Fibroblast of skin of right biceps (primary cell): ENCODE results near the gene CAPN6.
A peak's percentile ranks its signal among the peaks of the same experiment; 100 is the strongest.

Source experiments
- DNase-seq: peaks from one replicate; pipeline ENCODE4 v3.0.0-alpha.2; 2013

CAPN6 gene, protein sequence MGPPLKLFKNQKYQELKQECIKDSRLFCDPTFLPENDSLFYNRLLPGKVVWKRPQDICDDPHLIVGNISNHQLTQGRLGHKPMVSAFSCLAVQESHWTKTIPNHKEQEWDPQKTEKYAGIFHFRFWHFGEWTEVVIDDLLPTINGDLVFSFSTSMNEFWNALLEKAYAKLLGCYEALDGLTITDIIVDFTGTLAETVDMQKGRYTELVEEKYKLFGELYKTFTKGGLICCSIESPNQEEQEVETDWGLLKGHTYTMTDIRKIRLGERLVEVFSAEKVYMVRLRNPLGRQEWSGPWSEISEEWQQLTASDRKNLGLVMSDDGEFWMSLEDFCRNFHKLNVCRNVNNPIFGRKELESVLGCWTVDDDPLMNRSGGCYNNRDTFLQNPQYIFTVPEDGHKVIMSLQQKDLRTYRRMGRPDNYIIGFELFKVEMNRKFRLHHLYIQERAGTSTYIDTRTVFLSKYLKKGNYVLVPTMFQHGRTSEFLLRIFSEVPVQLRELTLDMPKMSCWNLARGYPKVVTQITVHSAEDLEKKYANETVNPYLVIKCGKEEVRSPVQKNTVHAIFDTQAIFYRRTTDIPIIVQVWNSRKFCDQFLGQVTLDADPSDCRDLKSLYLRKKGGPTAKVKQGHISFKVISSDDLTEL

DNA sequence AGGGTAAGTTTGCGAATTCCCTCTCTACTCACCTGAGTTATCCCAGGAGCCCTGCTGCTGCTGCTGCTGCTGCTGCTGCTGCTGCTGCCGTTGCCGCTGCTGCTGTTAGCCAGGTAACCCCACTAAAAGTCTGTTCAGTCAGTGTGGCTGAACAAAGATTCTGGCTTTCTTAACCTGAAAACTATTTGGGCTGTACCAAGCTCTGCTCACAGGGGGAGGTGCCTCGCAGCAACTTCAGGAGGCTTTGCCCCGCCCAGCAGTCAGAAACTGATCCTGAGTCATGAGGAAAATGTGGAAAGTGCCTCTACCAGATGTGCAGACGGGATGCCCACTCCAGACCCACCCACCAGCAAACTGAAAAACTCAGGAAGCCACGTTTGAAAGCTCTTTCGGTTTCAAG is at the start of gene CAPN6:
TSS of gene CAPN6 (minus strand) at position 145 of the 400 bp plus-strand sequence. CDS start 6,547 bp downstream, outside the sequence.
- peak; percentile 13 for DNase-seq

DNA sequence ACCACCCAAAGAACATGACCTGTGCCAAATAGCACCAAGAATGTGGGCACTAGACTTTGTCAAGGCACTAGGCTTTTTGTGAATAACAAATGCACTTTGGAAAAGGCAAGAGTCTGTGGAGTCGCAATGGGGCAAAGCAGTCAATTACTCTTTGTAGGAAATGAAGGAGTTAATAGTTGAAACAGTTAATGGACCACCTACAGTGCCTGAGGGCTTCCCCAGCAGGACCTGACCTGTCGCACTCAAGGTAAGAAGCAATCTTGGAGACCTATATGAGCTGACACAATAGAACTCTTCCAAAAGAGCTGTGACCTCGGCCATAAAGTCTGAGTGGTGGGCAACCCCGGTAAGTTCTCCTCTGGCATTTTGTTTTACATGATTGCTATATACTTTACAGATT is 49.2 kb upstream of the CAPN6 start:
- DNase-seq: no peak

DNA sequence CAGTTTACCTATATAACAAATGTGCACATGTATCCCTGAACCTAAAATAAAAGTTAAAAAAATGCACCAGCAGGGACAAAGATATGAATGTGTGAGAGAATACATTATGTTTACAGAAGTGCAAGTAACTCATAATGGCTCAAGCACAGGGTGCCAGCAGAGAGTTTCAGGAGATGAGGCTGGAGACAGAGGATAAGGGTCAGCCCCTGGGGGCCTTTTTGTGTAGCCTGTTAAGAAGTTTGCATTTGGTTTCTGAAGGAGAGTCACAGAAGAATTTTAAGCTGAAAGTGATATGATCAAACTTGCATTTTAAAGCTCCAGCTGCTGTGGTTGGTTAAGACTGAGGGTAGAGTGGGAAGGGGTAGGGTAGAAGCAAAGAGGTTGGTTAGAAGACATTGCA is 48.6 kb upstream of the CAPN6 start:
- DNase-seq: no peak

DNA sequence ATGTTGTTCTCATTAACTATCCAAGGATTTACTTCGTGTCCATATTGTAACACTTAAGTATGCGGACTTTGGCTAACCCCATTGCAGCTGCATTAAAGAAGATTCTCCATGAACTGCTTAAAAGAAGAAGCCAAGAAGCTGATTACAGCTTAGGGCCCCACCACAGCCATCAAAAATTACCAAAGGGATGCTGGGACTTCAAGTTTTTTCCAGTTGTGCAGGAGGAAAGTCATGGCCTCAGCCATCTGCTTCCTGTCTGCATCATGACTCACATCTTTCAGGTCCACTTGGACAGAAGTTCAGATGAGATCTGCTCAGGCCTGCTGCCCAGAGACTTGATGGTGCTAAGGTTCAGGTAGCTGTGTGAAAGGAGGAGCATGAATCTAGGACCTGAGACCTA is 38.8 kb upstream of the CAPN6 start:
- no peak for DNase-seq

DNA sequence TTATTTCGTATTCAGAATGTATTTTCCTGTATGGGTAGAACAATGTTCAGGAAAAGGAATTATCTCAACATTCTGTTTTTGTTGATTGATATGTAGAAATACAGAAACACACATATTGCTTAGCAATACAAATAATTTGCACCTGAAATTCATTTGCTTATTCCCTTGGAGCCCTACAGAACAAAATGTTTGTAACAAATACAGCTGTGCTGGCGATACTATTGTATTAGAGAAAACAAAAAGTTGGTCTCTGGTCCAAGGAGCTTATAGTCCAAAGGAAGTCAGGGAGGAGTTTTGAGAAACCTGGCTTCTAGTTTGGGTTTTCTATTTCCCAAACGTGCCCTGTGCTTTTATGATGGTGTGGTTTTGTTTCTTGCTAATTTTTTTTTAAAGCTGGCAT is 37.8 kb upstream of the CAPN6 start:
- no peak for DNase-seq

DNA sequence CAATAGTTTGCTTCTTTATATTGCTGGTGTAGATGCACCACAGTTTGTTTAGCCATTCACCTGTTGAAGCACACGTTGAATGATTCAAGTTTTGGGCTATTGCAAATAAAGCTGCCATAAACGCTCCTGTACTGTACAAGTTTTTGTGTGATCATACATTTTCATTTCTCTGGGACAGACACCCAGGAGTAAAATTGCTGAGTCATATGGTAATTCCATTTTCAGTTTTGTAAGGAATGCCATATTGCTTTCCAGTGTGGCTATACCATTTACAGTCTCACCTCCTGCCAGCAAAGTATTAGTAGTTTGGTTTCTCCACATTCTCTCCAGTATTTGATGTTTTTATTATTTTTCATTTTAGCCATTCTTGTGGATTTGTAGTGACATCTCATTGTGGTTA is 32.0 kb upstream of the CAPN6 start:
- no peak for DNase-seq

DNA sequence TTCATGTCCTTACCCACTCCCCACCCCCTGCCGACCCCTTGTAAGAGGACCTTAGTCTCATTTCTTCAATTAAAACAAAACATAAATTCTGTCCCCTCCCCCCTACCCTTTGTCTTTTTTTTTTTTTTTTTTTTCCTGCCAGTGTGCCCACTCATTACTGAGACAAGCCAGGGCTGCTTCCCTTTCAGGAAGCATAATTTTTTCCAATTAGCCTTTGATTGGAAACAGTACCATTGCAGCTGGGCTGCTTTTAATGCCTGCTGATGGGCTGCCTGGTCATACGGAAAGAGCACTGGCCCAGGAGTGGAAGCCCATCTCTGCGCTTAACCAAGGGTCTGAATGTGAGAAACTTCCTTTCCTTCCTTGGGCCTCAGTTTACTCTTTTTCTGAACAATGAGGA is 18.6 kb upstream of the CAPN6 start:
- DNase-seq: no peak

DNA sequence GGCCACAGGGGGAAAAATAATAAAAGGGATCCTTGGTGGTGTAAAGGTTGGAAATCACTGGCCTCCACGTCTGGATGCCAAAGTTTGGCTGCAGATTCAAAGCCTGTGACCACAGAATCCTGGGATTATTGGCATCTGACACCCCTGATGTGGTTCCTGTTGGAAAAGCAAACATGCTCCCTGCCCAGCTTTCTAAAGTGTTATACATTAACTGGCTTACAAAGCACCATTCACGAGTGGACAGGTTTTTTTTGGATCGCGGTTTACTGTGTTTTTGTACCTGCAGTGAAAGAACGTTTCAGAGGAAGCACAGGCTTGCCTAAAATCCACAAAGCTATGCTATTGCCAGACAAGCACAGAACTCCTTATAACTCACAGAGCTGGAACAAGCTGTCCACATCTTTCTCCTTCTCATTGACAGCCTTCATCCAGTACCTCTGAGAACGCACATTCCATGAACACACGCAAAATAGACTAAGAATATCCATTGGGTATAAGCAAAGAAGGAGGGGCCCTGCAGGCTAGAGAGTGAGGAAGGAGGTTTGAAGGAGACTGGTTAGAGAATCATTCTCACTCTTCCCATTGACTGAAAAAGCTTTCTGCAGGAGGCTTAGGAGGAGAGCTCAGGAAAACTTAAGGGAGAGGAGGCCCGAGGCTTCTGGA is 14.5 kb upstream of the CAPN6 start:
- DNase-seq: no peak

DNA sequence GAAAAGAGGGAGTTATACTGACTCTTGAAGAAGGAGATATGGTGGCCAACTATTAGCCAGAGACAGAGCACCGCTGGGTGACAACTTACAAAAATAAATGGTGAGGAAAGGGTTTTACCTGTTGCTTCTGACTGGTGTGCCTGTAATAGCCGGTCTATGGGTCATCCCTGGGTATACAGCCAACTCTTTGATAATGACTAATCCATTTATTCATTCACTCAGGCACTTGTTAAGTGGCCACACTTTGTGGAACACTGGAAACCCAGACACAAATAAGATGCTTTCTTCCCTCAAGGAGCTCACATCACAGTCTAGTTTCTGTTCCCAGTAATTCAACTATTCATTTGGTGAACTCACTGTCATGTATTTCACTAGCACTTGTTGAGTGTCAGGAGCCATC is 13.2 kb upstream of the CAPN6 start:
- DNase-seq: no peak

DNA sequence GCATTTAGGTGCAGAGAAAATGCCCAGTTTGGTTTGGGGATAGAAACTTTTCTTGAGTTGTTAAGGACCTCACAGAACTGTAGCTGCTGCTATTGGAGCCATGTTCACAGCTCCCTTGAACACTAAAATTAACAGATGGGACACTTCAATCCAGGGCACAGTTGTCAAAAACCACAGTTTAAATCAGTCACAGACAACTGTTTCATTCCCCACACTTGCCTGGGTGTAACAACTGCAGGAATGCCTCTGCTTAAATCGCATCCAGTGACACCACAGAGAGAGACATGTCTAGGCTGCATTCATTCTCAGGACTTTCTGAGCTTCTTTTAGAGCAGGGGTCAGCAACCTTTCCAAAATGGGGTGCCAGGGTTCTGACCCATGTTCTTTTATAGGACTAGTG is 12.7 kb upstream of the CAPN6 start:
- no peak for DNase-seq

DNA sequence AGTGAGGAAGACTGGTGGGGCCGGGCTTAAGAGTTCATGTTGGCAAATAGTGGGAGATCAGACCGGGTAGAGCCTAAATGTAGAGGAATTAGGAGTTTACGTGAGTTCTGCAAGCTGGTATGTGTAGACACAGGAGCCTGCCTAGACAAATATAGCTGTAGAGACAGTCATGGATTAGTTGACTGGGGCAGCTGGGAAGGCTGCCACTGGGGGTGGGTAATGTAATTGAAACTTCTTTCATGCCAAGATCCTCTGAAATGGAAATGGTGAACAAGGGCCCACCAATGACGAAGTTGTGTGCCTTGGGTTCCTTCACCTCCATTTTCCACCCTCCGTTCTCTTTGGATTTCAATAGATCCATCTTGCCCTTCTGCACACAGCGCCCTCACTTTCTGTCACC is 11.9 kb upstream of the CAPN6 start:
- DNase-seq: no peak

DNA sequence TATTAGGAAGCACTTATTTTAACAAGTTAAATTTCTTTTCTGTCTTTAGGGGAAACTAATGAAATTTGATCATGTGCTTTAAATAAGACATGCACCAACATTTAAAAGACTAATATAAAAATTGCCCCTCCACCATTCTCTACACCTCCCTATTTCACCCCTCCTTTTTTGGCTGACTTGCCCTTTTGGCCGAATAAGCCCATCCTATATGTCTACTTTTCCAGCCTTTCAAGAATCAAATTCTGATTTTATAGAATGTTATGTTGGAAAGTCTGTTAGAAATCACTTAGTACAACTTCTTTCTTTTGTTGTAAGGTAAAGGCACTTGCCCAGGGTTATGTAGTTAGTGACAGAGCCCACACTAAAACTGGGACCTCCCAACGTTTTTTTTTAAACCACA is 1.8 kb downstream of the CAPN6 start:
- no peak for DNase-seq

DNA sequence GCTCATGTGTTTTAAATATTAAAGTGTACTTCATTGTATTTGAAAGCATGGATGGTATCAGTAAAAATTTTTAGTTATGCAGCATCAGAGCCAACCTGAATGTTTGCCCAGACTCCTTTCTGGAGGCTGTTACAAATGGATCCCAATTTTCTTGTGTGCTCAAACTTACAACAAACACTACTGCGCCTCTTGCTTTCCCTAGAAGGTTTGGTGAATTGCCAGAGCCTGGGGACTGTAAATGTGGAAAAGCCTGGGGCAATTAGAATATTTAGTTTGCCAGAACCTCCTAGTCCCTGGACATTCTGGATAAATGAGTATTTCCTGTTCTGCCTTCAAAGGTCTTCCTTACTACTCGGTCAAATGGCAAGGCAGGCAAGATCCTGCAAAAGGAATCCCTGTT is 4.8 kb downstream of the CAPN6 start:
- DNase-seq: no peak

DNA sequence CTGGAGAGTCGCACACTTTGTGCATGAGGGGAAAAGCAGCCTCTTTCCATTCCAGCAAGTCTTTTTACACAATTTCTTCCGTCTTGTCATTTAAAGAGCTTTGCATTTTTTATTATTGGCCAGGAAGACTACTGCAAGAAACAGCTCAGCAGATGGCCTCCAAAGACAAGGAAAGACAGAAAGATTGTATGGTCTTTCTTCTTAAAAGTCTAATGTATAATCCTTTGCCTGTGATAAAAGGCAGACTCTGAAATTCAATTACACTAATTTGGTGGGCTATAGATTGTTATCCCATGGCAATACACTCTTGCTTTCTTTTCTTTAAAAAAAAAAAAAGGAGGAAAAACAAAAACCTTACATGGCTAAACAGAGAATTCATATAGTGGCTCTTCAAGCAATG is 5.9 kb downstream of the CAPN6 start:
- DNase-seq: no peak

DNA sequence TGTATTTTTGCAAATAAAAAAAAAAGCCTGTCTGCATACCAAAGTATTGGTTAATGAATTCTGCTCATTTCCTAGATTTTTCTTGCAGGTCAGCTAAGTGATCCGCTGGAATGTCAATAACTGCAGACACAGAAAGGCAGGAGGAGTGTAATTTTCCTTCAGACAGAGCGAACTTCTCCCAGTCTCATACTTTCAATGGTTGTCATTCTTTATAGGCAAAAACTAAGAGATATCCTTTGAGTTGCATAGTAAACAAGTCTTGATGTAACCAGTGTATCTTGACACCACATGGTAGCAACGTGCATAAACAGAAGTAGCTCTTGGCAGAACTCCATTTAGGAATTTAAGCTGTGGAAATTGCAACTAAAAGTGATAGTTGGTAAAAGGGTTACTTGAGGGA is 8.2 kb downstream of the CAPN6 start:
- DNase-seq: peak; percentile 14

DNA sequence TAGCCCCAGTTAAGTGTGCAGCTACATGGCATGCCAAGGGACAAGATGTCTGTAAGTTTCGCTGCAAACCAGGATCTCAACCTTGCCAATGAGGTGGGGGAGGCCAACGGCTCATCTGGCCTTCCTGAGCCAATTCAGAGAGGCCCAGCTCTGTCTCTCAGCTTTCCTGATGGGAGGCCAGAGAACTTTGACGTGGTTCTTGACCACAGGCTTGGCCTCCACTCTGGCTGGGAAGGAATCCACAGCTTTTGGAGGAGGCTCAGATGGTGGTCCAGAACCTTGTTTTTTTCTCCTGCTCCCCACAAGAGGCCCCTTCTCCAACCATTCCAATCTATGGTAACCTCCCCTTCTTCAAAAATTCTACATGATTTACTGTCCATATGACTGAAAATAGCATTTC is 9.8 kb downstream of the CAPN6 start:
- no peak for DNase-seq

DNA sequence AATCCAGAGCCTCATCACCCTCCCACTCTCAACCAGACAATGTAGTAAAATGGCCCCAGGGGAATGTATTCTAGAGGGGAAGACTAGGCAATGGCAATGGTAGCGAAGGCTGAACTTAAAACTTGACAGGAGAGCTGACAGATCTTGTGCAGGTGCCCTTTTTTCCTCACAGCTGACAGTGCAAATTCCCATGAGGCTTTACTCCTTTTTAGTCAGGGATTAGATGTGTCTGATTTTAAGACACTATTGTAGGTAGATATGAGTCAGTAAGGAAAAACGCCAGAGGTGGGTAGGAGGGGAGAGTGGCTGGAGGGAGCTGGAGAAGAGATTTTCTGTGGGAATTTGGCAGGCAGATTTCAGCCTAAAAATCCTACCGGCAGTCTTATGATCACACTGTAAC is 10.7 kb downstream of the CAPN6 start:
- no peak for DNase-seq

DNA sequence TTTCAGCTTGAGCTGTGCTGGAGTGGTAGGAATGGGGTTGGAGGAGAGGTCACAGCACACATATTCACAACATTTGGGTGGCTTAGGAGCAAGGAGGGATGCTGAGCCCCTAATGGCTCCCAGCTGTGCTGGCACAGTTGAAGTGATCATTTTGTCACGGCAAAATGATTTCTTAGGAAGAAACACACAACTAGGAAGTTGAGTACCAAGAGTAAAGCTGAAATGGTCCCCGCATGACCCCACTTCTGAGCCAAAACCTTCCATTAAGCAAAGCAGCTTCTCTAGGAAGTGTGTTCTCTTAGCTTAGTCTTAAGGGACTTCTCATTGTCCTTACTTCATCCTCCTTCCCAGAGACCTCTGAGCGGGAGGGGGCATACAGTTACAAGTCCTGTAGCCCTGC is 12.6 kb downstream of the CAPN6 start:
- no peak for DNase-seq

DNA sequence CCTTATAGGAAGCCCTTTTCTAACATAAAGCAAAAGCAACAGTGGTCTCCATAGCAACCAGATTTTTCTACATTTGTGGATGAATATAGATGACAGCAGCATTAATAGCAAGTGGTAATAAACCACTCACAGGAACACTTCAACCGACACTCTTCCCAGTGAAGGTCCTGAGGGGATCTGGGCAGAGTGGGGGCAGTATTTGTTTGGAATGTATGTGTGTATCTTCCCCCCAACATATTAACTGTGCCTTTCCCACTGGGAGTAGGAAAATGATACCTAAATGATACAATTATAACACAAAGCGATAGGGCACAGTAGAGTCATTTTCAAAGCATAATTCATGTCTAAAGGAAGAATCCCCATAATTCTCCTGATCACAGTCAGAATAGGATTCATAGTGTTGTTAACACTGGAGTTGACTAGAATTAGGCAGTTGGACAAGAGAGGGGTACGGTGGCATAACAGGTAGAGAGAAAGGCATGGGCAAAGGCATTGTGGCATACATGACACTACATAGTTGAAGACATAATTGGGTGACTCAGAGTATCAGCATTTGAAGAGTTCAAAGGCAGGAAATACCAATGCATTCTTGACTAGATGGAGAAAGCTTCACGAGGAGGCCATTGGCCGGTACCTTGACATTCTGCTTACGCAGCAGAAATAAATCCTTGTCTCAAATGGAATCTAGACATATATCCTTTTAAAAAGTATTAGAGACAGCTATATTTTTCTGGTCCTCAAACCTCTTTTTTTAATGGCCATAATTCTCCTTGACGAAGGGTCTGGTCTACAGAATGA is 15.2 kb downstream of the CAPN6 start:
- peak; percentile 27 for DNase-seq

DNA sequence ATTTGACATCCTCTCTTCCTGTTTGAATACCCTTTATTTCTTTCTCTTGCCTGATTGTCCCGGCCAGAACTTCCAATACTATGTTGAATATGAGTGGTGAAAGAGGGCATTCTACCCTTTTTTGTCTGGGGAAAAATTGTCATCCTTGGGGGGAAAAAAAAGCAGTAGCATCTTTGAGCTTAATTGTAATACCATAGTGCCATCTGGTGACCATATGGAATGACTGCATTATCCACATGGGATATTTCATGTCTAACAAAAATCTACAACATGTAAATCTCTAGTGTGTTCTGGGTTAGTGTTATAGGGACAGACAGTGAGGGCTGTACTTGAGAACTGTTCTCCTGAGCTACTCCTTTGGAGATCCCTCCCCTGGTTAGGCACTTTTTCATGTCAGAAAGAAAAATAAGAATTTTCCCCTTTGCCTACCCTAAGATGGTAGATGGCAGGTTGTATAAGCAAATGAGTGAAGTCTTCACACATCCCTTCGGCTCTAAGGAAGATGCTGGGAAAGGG is 26.0 kb downstream of the CAPN6 start:
- DNase-seq: peak; percentile 2

DNA sequence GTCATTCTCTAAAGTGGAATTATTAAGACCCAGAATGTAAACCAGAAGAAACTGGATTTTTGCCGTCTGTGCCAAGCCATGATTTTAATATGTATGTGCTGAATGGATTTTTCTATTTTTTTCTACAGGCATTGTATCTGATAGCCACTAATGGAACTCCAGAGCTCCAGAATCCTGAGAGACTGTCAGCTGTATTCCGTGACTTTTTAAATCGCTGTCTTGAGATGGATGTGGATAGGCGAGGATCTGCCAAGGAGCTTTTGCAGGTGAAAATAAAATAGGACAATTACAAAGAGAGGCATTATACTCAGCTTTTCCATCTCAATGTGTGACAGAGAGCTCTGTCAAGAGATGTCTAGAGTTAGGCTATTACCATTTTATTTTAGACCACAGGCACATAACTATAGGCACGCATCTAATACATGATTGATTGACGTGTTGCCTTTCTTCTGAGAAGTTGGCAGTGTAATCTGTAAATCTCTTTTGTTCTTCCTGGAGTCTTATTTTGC is 53.9 kb downstream of the CAPN6 start:
- DNase-seq: no peak

DNA sequence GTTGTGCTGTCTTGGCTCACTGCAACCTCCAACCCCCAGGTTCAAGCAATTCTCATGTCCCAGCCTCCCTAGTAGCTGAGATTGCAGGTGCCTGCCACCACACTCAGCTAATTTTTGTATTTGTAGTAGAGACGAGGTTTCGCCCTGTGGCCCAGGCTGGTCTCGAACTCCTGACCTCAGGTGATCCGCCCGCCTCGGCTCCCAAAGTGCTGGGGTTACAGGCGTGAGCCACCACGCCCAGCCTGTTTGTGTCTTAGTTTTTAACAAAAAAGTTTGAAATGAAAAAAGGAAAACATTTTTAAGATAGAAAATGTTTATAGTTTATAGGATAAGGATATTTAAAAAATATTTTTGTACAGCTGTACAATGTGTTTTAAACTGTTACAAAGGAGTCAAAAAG is 62.4 kb downstream of the CAPN6 start:
- no peak for DNase-seq

DNA sequence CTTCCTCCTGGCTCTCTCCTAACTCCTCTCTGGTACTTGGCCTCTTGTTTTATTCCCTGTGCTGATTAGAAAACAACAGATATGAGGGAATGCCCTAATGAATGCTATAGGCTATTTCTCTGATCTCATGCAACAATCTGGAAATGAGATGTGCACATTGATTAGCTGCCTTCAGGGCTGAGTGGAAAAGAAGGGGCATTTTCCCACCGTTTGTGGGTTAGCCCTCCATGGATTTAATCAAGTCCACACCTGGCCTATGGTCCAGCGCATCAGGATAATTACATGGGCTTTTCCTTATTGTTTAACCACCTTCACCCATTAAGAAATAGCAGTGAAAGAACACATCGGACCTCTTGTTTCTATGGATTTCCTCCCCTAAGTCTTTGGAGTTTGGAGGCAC is 70.0 kb downstream of the CAPN6 start:
- DNase-seq: no peak
